ENCODE results near the gene MAP2K6.

DNA sequence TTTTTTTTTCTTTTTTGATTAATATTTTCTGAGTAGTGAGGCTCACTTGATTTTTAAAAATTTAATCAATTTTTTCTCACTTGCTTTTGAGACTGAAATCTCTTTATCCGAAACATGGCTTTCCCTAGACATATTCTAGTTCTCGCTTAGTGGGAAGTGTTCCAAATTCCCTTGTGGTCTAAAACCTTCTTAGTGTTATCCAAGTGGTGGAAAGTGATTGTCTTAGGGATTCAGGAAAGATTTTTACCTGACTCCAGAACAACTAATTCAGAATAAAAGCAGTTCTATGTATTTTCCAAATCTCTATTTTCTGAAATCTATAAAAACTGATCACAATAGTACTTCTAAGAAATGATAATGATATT lies 178.8 kb downstream of the MAP2K6 start:
- TF ChIP-seq, protein P1, sequence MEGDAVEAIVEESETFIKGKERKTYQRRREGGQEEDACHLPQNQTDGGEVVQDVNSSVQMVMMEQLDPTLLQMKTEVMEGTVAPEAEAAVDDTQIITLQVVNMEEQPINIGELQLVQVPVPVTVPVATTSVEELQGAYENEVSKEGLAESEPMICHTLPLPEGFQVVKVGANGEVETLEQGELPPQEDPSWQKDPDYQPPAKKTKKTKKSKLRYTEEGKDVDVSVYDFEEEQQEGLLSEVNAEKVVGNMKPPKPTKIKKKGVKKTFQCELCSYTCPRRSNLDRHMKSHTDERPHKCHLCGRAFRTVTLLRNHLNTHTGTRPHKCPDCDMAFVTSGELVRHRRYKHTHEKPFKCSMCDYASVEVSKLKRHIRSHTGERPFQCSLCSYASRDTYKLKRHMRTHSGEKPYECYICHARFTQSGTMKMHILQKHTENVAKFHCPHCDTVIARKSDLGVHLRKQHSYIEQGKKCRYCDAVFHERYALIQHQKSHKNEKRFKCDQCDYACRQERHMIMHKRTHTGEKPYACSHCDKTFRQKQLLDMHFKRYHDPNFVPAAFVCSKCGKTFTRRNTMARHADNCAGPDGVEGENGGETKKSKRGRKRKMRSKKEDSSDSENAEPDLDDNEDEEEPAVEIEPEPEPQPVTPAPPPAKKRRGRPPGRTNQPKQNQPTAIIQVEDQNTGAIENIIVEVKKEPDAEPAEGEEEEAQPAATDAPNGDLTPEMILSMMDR (IDR thresholded peaks at IDR 0.05; ENCODE audit: poor library complexity) = no peak
- TF ChIP-seq EZH2 (IDR thresholded peaks at IDR 0.05; ENCODE audit: borderline replicate concordance) (no peak), EZH2phosphoT487 (IDR thresholded peaks at IDR 0.05; ENCODE audit: low read depth, severe bottlenecking, unreplicated experiment) (no peak)

Measured in hepatocyte (in vitro differentiated cells).